Raji (cell line): ENCODE results near the gene HSPA1B.

Experiments
- POLR2A ChIP-seq: IDR thresholded peaks from 2 replicates; pipeline ENCODE4 v1.6.1; 2011; ENCODE audit warnings: low read depth, low read length, control low read depth; ENCODE audit not compliant: insufficient read depth

The HSPA1B gene

DNA sequence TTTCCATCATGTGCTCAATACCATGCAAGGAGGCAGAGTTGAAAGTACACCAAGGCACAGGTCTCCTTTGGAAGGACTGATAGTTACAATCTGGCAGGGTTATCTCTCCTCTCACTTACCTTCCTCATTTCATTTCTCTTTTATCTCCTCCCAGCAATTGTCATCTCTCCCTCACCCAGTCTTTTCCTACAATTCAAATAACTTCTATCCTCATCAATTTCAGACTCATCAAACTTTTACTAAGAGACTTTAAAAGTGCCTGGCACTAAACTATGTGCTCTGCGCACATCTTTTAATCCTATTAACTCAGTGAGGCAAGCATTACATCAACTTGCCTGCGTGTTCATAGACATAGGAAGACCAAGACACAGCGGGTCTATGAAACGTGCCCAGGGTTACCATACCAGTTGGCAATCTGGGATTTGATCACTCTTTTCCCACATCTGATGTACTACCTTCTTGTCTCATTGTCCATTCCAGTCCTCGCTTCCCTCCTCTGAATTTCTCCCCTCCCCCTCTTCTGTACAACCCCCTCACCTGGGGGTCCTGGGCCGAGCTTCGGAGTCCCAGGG is 33.2 kb upstream of the HSPA1B start:
- TF ChIP-seq POLR2A, result peak; percentile 18; the same call in 1 of the 2 replicates

DNA sequence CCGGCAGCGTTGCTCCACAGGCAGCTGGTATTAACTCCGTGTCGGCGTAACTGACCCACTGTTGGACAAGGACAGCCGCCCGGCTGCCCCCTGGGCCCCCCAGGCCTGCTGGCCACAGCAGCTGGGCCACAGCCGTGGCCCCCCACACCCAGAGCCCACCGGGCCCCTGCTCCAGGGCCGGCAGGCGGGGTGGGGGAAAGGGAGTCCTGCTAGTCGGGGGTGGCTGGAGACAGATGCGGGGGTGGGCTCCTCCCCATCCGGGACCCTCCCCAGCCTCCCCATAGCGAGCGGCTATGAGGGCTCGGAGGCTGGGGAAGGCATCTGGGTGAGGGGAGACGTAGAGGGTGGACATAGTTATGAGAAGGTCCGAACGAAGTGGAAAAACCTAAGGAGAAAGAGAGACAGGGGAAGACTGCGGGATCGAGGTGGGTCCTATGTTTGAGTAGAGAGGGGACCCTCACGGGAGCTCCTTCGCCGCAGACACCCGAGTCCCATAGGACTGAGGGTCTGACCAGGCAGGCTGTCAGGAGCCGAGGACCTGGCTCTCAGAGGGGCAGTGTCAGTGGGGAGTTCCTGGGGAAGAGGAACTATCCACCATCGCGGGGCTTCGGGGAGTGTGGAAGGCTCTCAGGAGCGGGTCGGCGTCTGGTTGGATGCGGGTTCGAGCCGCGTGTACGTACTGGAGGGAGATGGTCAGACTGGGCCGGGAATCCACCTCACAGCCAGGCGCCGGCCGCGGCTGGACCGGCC is 32.5 kb upstream of the HSPA1B start:
- no peak for TF ChIP-seq POLR2A

DNA sequence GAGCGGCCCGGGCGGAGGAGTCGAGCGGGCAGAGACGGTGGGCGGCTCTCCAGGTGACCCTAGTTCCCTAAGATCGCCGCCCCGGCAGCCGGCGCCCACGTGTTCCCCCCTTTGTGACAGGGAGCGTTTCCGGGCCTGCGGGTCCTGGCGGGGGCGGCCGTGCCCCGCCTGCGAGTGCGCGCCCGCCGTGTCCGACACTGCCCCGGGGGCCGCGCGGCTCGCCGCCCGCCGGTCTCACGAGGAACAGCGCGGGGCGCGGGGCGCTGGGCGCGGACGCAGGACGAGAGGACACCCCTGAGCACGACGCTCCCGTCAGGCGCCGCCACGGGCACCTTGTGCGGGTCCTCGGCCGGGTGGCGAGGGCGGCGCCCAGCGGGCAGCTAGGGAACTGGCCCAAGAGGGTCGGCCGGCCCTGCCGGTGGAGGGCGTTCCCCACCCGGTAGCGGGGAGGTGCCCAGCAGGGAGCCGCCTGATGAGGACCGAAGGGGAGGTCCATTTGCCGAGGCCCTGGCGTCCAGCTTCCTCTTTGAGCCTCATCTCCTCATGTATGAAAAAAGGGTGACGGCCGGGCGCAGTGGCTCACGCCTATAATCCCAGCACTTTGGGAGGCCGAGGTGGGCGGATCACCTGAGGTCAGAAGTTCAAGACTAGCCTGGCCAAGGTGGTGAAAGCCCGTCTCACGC is 31.8 kb upstream of the HSPA1B start, which contains the start of gene VARS1:
Gene VARS1, minus strand, starts transcription at position 137 of the 683 bp plus-strand sequence. CDS start 535 bp downstream, outside the sequence.
- TF ChIP-seq POLR2A, result peak; percentile 61

DNA sequence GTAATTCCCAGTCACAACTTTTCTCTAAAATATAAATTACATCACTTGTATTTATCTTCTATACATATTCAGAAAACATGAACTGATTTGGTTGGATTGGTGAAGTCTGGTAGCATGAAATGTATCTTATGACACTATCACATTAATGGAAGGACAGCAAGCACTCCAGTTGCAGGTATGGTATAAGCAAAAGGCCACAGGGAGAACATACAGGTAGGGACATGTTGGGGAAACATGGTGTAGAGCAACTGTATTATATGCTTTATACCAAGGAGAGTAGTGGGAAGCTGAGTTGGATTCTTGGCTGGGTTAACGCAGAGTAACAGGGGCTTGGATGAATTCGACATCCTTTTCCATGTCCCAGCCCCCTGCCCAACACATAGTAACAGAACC is 30.5 kb upstream of the HSPA1B start:
- TF ChIP-seq POLR2A, result no peak

DNA sequence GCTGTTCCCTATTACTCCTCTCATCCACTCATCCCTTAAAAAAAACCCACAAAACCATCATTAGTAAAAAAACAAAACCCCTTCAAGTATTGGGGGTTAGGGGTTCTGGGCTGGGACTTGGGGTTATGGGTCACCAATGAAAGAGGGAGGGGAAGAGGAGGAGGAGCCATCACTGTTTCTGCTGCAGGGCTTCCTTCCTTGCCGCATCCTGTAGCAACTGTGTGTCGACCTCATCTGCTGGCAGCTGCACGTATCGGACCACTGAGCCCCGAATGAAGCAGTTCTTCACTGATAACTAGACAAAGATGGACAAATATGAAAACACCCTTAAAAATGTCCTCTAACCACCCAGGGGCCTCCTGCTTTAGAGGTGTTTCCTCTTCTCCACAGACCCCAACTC is 29.9 kb upstream of the HSPA1B start:
- TF ChIP-seq POLR2A, result no peak

DNA sequence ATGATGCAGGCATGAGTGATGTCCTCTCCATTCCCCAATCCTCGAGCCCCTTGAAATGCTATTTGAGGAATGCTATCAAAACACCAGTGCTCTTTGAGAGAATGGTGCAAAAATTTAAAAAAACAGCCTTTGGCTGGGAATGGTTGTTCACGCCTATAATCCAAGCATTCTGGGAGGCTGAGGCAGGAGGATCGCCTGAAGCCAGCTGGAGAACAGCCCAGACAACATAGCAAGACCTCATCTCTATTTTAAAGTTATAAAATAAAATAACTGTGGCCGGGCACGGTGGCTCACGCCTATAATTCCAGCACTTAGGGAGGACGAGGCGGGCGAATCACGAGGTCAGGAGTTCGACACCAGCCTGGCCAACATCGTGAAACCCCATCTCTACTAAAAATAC is 27.8 kb upstream of the HSPA1B start:
- TF ChIP-seq POLR2A, result no peak

DNA sequence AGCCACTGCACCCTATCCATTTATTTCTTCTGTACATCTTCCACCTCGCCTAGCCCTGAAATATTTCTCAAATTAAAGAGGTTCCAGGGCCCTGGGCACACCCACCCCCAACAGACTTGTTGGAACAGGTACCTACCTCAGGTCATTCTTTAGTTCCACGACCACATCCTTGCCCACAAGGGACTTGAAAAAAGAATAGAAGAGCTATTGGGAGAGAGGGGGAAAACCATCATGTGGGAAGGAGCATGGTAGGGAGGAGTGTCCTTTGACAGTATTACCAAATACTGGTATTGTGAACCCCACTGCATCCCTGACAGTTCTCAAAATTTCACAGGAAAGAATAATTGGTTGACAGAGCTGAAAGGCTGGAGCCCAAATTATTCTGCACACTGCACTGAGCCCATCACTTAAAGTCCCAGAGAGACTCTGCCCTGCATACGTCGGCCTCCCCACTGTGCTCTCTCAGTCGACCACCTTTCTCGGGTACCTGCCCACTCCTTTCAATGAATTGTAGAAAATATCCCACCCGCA is 21.5 kb upstream of the HSPA1B start:
- no peak for TF ChIP-seq POLR2A

DNA sequence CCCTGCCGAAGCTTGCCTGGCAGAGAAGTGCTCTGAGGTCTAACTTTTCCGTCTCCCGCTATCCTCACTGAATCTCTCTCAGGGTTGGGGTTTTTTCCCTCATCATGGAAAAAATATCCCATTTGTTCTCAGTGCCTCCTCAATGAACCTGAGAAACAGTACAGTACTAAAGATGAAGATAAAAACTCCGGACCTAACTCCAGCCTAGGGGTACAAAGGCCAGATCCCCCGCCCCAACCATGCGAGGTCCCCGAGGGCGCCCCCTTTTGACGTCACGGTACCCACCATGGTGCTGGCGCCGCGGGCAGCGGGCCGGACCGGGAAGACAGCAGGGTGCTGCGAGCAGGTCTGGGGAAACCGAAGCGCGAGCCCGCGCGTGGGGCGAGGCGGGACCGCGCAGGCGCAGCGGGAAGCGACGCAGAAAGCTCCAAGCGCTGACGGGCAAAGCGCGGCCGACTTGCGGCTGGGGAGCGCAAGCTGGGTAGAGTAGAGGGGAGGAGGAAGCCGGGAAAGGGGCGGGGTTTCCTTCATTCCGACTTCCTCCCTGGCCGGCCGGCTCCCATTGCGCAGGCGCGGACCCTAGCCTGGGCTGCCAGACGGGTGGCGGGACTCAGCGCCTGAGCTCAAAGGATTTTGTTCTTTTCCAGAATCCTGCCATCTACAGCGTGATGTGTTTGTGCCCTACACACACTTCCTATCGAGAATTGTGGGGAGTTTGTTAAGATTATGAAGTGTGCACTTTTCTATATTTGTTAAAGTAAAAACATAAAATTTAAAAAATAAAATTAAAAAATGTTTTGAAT is 20.9 kb upstream of the HSPA1B start, which contains the start of gene LSM2:
Gene LSM2, minus strand, starts transcription at position 497 of the 803 bp plus-strand sequence. Its CDS starts 209 bp downstream, at position 288.
- TF ChIP-seq POLR2A, result peak; percentile 93

DNA sequence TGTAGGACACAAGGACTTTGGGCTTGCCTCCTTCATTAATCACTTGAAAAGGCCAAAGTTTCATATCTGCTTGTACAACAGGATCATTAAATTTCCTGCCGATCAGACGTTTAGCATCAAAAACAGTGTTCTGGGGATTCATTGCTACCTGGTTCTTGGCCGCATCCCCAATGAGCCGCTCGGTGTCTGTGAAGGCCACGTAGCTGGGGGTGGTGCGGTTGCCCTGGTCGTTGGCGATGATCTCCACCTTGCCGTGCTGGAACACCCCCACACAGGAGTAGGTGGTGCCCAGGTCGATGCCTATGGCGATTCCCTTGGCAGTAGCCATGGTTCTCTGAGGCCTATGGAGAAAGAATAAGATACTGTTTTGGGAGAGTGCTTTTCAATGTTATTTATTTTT is 15.9 kb upstream of the HSPA1B start:
- TF ChIP-seq POLR2A, result no peak

DNA sequence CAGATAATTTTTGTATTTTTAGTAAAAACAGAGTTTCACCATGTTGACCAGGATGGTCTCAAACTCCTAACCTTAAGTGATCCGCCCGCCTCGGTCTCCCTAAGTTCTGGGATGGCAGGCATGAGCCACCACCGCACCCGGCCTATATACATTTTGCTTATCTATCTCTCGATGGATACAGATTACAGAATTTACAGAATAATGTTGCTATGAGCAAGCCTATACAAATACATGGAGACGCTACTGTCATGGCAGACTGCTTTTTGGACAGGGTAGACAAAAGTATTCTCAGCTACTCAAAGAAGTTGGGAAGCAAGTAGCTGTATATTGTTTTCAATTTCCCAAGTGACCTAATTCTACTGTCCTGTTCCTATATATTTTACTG is 14.1 kb upstream of the HSPA1B start:
- no peak for TF ChIP-seq POLR2A

DNA sequence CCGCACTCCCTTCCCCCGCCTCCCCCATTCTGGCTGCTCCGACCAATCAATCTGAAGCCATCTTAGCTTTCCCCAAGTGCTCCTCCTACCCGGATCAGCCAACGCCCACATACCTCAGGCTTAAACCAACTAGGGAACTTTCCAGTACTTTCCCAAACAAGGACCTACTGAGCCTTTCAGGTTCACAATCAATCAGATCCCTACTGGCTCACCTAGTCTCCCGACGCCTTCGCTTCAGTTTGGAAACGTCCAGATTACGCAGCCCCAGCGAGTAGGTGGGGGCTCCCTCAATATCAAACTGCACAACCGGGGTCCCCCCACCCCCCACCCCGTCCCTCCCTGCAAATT is 12.9 kb upstream of the HSPA1B start:
- TF ChIP-seq POLR2A, result no peak

DNA sequence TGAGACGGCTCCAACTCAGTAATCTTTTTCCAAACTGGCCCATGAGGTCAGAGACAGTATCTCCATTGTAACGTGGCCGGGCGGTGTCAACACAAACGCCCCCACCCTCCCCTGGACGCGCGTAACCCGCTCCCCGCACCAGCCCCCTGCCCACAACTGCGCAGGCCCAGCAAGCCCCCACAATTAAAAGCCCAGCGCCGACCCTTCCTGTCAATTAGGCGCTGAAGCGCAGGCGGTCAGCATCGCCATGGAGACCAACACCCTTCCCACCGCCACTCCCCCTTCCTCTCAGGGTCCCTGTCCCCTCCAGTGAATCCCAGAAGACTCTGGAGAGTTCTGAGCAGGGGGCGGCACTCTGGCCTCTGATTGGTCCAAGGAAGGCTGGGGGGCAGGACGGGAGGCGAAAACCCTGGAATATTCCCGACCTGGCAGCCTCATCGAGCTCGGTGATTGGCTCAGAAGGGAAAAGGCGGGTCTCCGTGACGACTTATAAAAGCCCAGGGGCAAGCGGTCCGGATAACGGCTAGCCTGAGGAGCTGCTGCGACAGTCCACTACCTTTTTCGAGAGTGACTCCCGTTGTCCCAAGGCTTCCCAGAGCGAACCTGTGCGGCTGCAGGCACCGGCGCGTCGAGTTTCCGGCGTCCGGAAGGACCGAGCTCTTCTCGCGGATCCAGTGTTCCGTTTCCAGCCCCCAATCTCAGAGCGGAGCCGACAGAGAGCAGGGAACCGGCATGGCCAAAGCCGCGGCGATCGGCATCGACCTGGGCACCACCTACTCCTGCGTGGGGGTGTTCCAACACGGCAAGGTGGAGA is 12.3 kb upstream of the HSPA1B start, which contains the start of the genes HSPA1A and HSPA1L:
Gene HSPA1A, plus strand, starts transcription at position 519 of the 814 bp plus-strand sequence. Its CDS starts 214 bp downstream, at position 733.
Gene HSPA1L, minus strand, starts transcription at position 259 of the 814 bp plus-strand sequence. CDS start 3,311 bp downstream, outside the sequence.
- no peak for TF ChIP-seq POLR2A

DNA sequence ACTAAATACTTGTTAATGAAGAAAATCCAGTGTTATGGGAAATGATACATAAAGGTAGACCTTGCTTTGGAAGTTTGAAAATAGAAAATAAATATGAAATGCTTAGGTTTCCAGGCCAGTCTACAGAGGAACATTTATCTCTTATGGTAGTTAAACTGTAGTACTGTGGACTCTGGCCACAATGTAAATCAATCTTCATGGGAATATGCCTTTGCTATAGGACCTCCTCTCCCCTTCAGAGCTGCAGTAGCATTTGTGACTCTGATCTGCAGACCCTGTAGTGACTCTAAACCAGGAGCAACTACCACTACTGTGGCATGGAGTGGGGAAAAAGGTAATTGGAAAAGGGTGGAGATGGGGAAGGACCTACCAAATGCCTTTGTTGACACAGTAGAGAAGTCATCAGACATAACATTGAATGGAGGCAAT is 7.7 kb upstream of the HSPA1B start:
- TF ChIP-seq POLR2A, result no peak

DNA sequence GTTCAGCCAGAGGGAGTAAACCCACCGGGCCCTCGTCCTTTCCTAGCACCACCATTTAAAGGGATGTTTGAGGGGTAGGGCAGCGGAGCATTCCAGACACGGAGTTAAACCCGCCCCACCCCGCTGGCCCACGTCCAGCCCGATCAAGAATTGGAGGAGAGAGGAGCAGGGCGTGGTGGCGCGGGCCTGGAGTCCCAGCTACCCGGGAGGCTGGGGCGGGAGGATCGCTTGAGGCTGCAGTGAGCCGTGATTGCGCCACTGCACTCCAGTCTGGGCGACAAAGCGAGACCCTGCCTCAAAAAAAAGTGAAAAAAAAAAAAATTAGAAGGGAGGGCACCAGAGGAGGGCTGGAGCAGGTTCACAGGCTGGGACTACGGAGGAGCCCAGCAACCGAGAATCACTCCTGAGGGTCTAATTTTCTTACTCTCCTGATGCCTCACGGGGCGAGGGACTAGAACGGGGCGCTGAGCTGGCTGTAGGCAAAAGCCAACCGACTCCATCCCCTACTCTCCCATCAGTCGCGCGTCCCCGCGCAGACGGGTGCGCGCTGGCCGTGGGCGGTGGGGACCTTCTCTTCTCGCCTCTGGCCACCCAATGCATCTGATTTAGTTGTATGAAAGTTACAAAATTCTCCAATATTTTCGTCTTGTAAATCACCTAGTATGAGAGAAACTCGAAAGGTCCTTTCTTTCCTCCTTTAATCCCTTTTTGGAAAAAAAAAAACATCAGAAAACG is 6.1 kb upstream of the HSPA1B start:
- TF ChIP-seq POLR2A, result peak; percentile 71
